OCI-LY1 (cell line): ENCODE results near the gene TXNDC11.

ENCODE experiments used
- H2AFZ ChIP-seq: fragments of 200-600 bp; sonication (generic), shearing (Covaris generic); 2 replicates; pipeline ENCODE4 v1.6.0; 2014; ENCODE audit warnings: antibody characterized with exemption, mild to moderate bottlenecking, low read length
- H3F3A ChIP-seq: fragments of 200-600 bp; sonication (generic), shearing (Covaris generic); 2 replicates; pipeline ENCODE4 v1.6.0; 2014; ENCODE audit warnings: mild to moderate bottlenecking, antibody characterized with exemption, low read length, moderate library complexity; ENCODE audit not compliant: insufficient read depth
- H3K27ac ChIP-seq: fragments of 200-600 bp; sonication (generic); 2 replicates; pipeline ENCODE4 v1.5.1; 2014; ENCODE audit warnings: low read length, mixed run types, mild to moderate bottlenecking, low read depth; ENCODE audit not compliant: poor library complexity, severe bottlenecking
- H3K27me3 ChIP-seq: fragments of 200-600 bp; sonication (generic); 2 replicates; pipeline ENCODE4 v1.6.0; 2014; ENCODE audit warnings: antibody characterized with exemption, mild to moderate bottlenecking, low read length, moderate library complexity; ENCODE audit not compliant: insufficient read depth
- H3K36me3 ChIP-seq: fragments of 200-600 bp; sonication (generic); 2 replicates; pipeline ENCODE4 v1.6.1; 2014; ENCODE audit warnings: mild to moderate bottlenecking, antibody characterized with exemption, low read length, moderate library complexity, mixed read lengths; ENCODE audit not compliant: insufficient read depth
- H3K4me1 ChIP-seq: fragments of 200-600 bp; sonication (generic); 2 replicates; pipeline ENCODE4 v1.5.1; 2014; ENCODE audit warnings: mild to moderate bottlenecking, low read length, moderate library complexity; ENCODE audit not compliant: insufficient read depth, severe bottlenecking
- H3K4me2 ChIP-seq: fragments of 200-600 bp; sonication (generic), shearing (Covaris generic); 2 replicates; pipeline ENCODE4 v1.6.1; 2014; ENCODE audit warnings: low read length
- H3K4me3 ChIP-seq: fragments of 200-600 bp; sonication (generic); 2 replicates; pipeline ENCODE4 v1.5.1; 2014; ENCODE audit warnings: low read length, low read depth, mild to moderate bottlenecking, mixed read lengths; ENCODE audit not compliant: poor library complexity, severe bottlenecking
- H3K79me2 ChIP-seq: fragments of 200-600 bp; shearing (Covaris generic); 2 replicates; pipeline ENCODE4 v1.6.1; 2016; ENCODE audit warnings: mixed run types, low read length, mixed read lengths; ENCODE audit not compliant: insufficient read depth
- H3K9ac ChIP-seq: fragments of 200-600 bp; sonication (generic), shearing (Covaris generic); 2 replicates; pipeline ENCODE4 v1.6.1; 2014; ENCODE audit warnings: mild to moderate bottlenecking, low read length, mixed read lengths
- H3K9me2 ChIP-seq: fragments of 200-600 bp; sonication (generic), shearing (Covaris generic); 2 replicates; pipeline ENCODE4 v1.6.1; 2014; ENCODE audit warnings: low read depth, mild to moderate bottlenecking, low read length, mixed read lengths
- H3K9me3 ChIP-seq: fragments of 200-600 bp; shearing (Covaris generic); 2 replicates; pipeline ENCODE4 v1.6.1; 2014; ENCODE audit warnings: low read length, mixed read lengths
- H4K20me1 ChIP-seq: fragments of 200-600 bp; sonication (generic), shearing (Covaris generic); 2 replicates; pipeline ENCODE4 v1.6.0; 2016; ENCODE audit warnings: mild to moderate bottlenecking, low read length; ENCODE audit not compliant: insufficient read depth
- EZH2 ChIP-seq: fragments of 200-600 bp; sonication (generic), shearing (Covaris generic); IDR thresholded peaks from 2 replicates; pipeline ENCODE4 v1.8.0; 2017; ENCODE audit warnings: borderline replicate concordance, mixed run types, mild to moderate bottlenecking, antibody characterized with exemption, low read length, moderate library complexity, mixed read lengths
- TF ChIP-seq, protein P1 (sequence below): fragments of 200-600 bp; sonication (generic), shearing (Covaris generic); IDR thresholded peaks from 2 replicates; pipeline ENCODE4 v1.5.1; 2017; ENCODE audit warnings: mild to moderate bottlenecking, antibody characterized with exemption, low read length, moderate library complexity, mixed read lengths

TXNDC11 gene

DNA sequence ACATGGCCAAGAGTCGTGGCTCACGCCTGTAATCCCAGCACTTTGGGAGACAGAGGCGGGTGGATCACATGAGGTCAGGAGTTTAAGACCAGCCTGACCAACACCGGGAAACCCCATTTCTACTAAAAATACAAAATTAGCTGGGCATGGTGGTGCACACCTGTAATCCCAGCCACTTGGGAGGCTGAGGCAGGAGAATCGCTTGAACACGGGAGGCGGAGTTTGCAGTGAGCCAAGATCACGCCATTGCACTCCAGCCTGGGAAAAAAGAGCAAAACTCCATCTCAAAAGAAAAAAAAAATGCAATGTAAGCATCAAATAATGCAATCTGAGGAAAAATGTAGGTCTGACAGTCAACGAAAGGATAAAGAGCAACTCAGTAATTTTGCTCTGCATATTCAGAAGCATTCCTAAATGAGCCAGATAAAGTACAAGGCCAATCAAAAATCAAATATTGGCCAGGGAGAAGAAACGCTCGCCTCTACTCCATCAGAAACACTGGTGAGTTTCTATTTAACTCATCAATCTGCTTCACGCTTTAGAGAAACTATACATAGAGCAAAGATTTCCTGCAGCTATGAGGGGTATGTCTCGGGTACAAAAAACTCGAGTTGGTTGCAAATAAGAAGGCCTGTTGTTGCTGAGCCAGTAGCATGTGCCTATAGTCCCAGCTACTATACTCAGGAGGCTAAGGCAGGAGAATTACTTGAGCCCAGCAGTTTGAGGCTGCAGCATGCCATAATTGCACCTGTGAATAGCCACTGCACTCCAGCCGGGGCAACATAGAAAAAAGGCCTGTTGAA lies 3.7 kb downstream of the TXNDC11 start:
- H4K20me1 ChIP-seq: no peaks in the 10 kb centered on the region
- H3K4me1 ChIP-seq: peaks cover 72% of the 10 kb centered on the region
- no peaks in the 10 kb centered on the region for H3F3A ChIP-seq
- TF ChIP-seq, protein P1, sequence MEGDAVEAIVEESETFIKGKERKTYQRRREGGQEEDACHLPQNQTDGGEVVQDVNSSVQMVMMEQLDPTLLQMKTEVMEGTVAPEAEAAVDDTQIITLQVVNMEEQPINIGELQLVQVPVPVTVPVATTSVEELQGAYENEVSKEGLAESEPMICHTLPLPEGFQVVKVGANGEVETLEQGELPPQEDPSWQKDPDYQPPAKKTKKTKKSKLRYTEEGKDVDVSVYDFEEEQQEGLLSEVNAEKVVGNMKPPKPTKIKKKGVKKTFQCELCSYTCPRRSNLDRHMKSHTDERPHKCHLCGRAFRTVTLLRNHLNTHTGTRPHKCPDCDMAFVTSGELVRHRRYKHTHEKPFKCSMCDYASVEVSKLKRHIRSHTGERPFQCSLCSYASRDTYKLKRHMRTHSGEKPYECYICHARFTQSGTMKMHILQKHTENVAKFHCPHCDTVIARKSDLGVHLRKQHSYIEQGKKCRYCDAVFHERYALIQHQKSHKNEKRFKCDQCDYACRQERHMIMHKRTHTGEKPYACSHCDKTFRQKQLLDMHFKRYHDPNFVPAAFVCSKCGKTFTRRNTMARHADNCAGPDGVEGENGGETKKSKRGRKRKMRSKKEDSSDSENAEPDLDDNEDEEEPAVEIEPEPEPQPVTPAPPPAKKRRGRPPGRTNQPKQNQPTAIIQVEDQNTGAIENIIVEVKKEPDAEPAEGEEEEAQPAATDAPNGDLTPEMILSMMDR: no peak
- no peak for TF ChIP-seq EZH2
- no peaks in the 10 kb centered on the region for H3K9me3 ChIP-seq
- peak overlapping the region; percentile 19 for H3K4me3 ChIP-seq
- H3K9me2 ChIP-seq: no peaks in the 10 kb centered on the region
- H3K79me2 ChIP-seq: peaks cover 44% of the 10 kb centered on the region
- H2AFZ ChIP-seq: no peak overlapping the region
- no peaks in the 10 kb centered on the region for H3K27me3 ChIP-seq
- peak overlapping the region; percentile 27 for H3K27ac ChIP-seq
- H3K36me3 ChIP-seq: peaks cover 29% of the 10 kb centered on the region
- peak overlapping the region; percentile 37; the same call in 1 of the 2 replicates for H3K4me2 ChIP-seq
- H3K9ac ChIP-seq: no peak overlapping the region

DNA sequence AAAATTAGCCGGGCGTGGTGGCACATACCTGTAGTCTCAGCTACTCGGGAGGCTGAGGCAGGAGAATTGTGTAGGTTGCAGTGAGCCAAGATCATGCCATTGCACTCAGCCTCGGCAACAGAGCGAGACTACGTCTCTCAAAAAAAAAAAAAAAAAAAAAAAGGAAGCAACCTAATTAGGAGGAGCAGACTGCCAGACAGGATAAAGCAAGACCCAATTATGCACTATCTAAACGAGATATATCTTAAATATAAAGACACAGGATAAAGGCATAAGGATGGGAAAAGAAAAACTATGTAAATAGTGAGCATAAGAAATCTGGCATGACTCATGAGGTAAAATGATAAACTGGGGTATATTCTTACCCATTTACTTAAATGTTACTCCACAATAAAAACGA lies 4.9 kb downstream of the TXNDC11 start:
- no peaks in the 10 kb centered on the region for H3F3A ChIP-seq
- no peak overlapping the region for H3K9ac ChIP-seq
- H3K4me3 ChIP-seq: no peak overlapping the region

DNA sequence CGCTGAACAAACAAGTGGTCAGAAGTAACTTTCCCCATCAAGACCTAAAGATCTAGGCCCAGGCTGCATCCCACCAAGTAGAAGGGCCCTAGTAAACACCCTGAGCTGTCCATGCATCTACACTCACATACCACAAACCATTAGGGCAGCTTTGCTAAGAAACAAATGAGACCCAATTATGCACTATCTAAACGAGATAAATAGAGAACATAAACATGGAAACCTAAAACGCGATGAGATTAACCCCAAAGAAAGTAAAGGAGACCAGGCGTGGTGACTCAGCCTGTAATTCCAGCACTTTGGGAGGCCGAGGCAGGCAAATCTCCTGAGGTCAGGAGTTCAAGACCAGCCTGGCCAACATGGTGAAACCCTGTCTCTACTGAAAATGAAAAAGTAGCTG lies 5.8 kb downstream of the TXNDC11 start:
- TF ChIP-seq EZH2: no peak
- TF ChIP-seq, protein P1: no peak
- Histone ChIP-seq H3K27ac (no peak overlapping the region), H4K20me1 (no peaks in the 10 kb centered on the region), H3K27me3 (no peaks in the 10 kb centered on the region), H2AFZ (no peak overlapping the region), H3K79me2 (peaks cover 42% of the 10 kb centered on the region), H3K9ac (no peak overlapping the region), H3K9me2 (no peaks in the 10 kb centered on the region), H3K9me3 (no peaks in the 10 kb centered on the region), H3K4me2 (no peak overlapping the region), H3K36me3 (peaks cover 48% of the 10 kb centered on the region), H3F3A (no peaks in the 10 kb centered on the region), H3K4me1 (peaks cover 66% of the 10 kb centered on the region), H3K4me3 (no peak overlapping the region)

More for the DNA sequence above, 4.9 kb downstream of the TXNDC11 start:
- H3K4me2 ChIP-seq: peak overlapping the region; percentile 16; the same call in 1 of the 2 replicates
- H3K79me2 ChIP-seq: peaks cover 44% of the 10 kb centered on the region
- no peak overlapping the region for H3K27ac ChIP-seq
- H3K36me3 ChIP-seq: peaks cover 40% of the 10 kb centered on the region
- H3K4me1 ChIP-seq: peaks cover 66% of the 10 kb centered on the region
- no peaks in the 10 kb centered on the region for H3K9me3 ChIP-seq
- no peaks in the 10 kb centered on the region for H3K9me2 ChIP-seq
- TF ChIP-seq, protein P1: no peak
- TF ChIP-seq EZH2: no peak
- no peaks in the 10 kb centered on the region for H3K27me3 ChIP-seq
- H2AFZ ChIP-seq: no peak overlapping the region
- H4K20me1 ChIP-seq: no peaks in the 10 kb centered on the region
